GM19240 (cell line): ENCODE results near the gene TMEM63B.

Experiments used
- DNase-seq: peaks from one replicate; pipeline ENCODE4 v3.0.0; 2011; ENCODE audit warnings: low spot score; ENCODE audit not compliant: insufficient read length

Gene TMEM63B

GRCh38 chr6:44117397-44118128, 9.8 kb upstream of the TMEM63B start:
- no peak for DNase-seq

GRCh38 chr6:44119704-44120262, 7.6 kb upstream of the TMEM63B start:
- no peak for DNase-seq

GRCh38 chr6:44120692-44121443, 6.5 kb upstream of the TMEM63B start:
- DNase-seq, result no peak

- no peak for DNase-seq
These were observed 4.6 kb upstream of the TMEM63B start for GRCh38 chr6:44122801-44123200.

GRCh38 chr6:44123544-44123943, 3.8 kb upstream of the TMEM63B start:
- DNase-seq, result no peak

GRCh38 chr6:44126320-44127149, 819 bp upstream of the TMEM63B start:
- peak; percentile 73 for DNase-seq

GRCh38 chr6:44128020-44128917, 915 bp downstream of the TMEM63B start:
- DNase-seq, result no peak

- no peak for DNase-seq
These were observed 2.5 kb downstream of the TMEM63B start for GRCh38 chr6:44129841-44130322.

GRCh38 chr6:44131892-44132291, 4.5 kb downstream of the TMEM63B start:
- no peak for DNase-seq

- DNase-seq, result no peak
These were observed 5.1 kb downstream of the TMEM63B start for GRCh38 chr6:44132476-44132875.

GRCh38 chr6:44133003-44133931, 5.9 kb downstream of the TMEM63B start:
- no peak for DNase-seq

GRCh38 chr6:44133981-44134711, 6.8 kb downstream of the TMEM63B start:
- DNase-seq, result no peak

- no peak for DNase-seq
These were observed 7.9 kb downstream of the TMEM63B start for GRCh38 chr6:44135173-44135758.

GRCh38 chr6:44135875-44136274, 8.5 kb downstream of the TMEM63B start:
- no peak for DNase-seq

- DNase-seq, result no peak
These were observed 11.5 kb downstream of the TMEM63B start for GRCh38 chr6:44138717-44139350.

- no peak for DNase-seq
These were observed 12.0 kb downstream of the TMEM63B start for GRCh38 chr6:44139351-44139743.

GRCh38 chr6:44142835-44143234, 15.5 kb downstream of the TMEM63B start:
- DNase-seq, result no peak

- no peak for DNase-seq
These were observed 16.4 kb downstream of the TMEM63B start for GRCh38 chr6:44143731-44144130.
